Panc1 (cell line): ENCODE measurements around the gene HAGHL. TPM values are rescaled to one million over a fixed set of nuclear protein-coding genes. Genes with fewer than 3 reads are reported as not detected.

Experiments
- ATAC-seq: fragments of 200-7000 bp; cut with Tn5 transposase; 2 replicates; pipeline ENCODE4 v1.9.1; 2020; ENCODE audit warnings: mild to moderate bottlenecking, moderate library complexity
- BruUV-seq: library from RNA; stranded (reverse); fragments of 400-500 nt; replicated peaks from 2 replicates; lab custom pipeline; 2021; lab: Mats Ljungman, UMichigan
- CTCF ChIA-PET: fragments of 300-600 bp; sonication (Branson Sonifier 250); formaldehyde crosslinking; loops from one replicate; lab custom pipeline; 2022; ENCODE audit warnings: antibody characterized with exemption; lab: Charles Lee
- POLR2A ChIA-PET: fragments of 300-600 bp; sonication (Branson Sonifier 250); formaldehyde crosslinking; loops from one replicate; lab custom pipeline; 2022; ENCODE audit warnings: antibody characterized with exemption; lab: Charles Lee
- DNase-seq: peaks from one replicate; pipeline ENCODE4 v3.0.0-alpha.2; 2010; ENCODE audit warnings: low read depth, low spot score
- H3K27ac ChIP-seq: 2 replicates; pipeline ENCODE4 v1.5.1; 2011; ENCODE audit warnings: mild to moderate bottlenecking, low read length, inconsistent platforms
- H3K27me3 ChIP-seq: fragments of 200-500 bp; sonication (Bioruptor generic); 2 replicates; pipeline ENCODE4 v1.6.0; 2014; ENCODE audit warnings: low read length, inconsistent platforms; ENCODE audit not compliant: control insufficient read depth, insufficient read depth
- H3K36me3 ChIP-seq: fragments of 200-500 bp; sonication (Bioruptor generic); 2 replicates; pipeline ENCODE4 v1.5.1; 2014; ENCODE audit warnings: inconsistent platforms, mild to moderate bottlenecking, low read length, moderate library complexity; ENCODE audit not compliant: control insufficient read depth, insufficient read depth
- H3K4me1 ChIP-seq: 2 replicates; pipeline ENCODE4 v1.5.1; 2011; ENCODE audit warnings: inconsistent platforms, mild to moderate bottlenecking, low read length, moderate library complexity; ENCODE audit not compliant: control insufficient read depth, insufficient read depth
- H3K4me3 ChIP-seq, 2 experiments: 2 replicates each; pipeline ENCODE4 v1.5.1; 2011 to 2012; ENCODE audit warnings: low read depth in 2 of 2, low read length in 2 of 2, mild to moderate bottlenecking in 2 of 2, inconsistent platforms in 1 of 2, moderate library complexity in 1 of 2
- H3K9me3 ChIP-seq: fragments of 200-500 bp; sonication (Bioruptor generic); 2 replicates; pipeline ENCODE4 v1.5.1; 2014; ENCODE audit warnings: low read depth, mild to moderate bottlenecking, inconsistent platforms, low read length, moderate library complexity; ENCODE audit not compliant: control insufficient read depth, insufficient read depth
- POLR2AphosphoS5 ChIP-seq: IDR thresholded peaks from 2 replicates; pipeline ENCODE4 v1.6.1; 2012; ENCODE audit warnings: mild to moderate bottlenecking, low read depth, low read length, moderate library complexity
- SIN3A ChIP-seq: IDR thresholded peaks from 2 replicates; pipeline ENCODE4 v1.6.1; 2012; ENCODE audit warnings: low read depth, mild to moderate bottlenecking, low read length, moderate library complexity, borderline replicate concordance; ENCODE audit not compliant: insufficient read depth
- TCF7L2 ChIP-seq: IDR thresholded peaks from 2 replicates; pipeline ENCODE4 v1.6.1; 2011; ENCODE audit warnings: mild to moderate bottlenecking, low read depth, low read length, inconsistent platforms
- in situ Hi-C: cut with HindIII; loops from 2 replicates; pipeline ENCODE4 v1.10.0; 2016; ENCODE audit warnings: low sequenced_read_pairs, low pct_unique_long_range_greater_than_20kb
- intact Hi-C: fragments of 100-400 bp; cut with micrococcal nuclease; formaldehyde crosslinking; loops from one replicate; pipeline ENCODE4 v1.10.0; 2022; ENCODE audit not compliant: unreplicated experiment
- total RNA-seq: library from RNA; stranded (reverse); gene quantifications from one replicate; pipeline ENCODE4 v1.2.1, GENCODE V29; 2021; ENCODE audit not compliant: unreplicated experiment
- TF ChIP-seq, protein P1 (sequence below), 2 experiments: IDR thresholded peaks; 2 replicates each; pipeline ENCODE4 v1.6.1; 2011 to 2012; ENCODE audit warnings: low read depth in 2 of 2, control low read depth in 1 of 2, low read length in 1 of 2, mild to moderate bottlenecking in 1 of 2, moderate library complexity in 1 of 2; ENCODE audit not compliant: insufficient read depth in 1 of 2
- TF ChIP-seq, protein P2 (sequence below): fragments of 450-650 bp; IDR thresholded peaks from 2 replicates; pipeline ENCODE4 v1.5.1; 2017; ENCODE audit warnings: mild to moderate bottlenecking

HAGHL gene
- total RNA-seq, 1 experiment from 2014 or later, result 41.1 TPM

DNA sequence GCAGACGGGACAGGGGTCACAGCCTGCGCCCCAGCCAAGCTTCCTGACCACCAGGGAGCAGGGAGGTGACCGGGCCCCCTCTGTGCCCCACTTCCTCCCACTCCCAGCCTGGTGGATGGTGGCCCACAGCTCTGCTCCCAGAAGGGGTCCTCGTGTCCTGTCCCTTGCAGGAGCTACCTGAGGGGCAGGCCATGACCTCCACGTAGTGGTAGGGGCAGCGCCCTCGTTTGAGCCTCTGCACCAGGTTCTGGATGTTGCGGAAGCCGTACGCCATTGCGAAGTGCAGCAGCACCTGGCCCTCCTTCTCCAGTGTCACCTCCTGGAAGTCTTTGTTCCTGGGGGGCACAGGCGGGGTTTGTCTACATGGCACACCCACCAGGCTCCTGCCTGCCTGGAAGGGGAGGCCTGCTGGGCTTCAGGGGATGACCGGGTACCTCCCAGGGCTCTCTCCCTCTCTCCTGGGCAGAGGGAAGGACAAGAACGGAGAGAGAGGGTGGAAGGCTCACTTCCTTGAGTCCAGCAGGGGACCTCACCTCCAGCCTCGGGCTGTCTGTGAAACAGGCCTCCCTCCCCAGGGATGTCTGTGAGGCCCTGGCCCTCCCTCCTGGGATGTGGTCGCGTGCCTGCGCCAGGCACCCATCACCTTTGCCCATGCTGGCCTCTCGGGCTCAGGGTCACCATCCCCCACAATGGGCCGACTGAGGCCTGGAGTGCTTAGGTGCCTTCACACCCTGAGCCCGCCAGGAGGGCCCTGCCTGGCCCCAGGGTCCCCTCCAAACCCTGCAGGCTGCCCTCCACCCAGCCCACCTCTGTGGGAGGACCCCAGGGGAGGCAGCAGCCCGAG, 4.0 kb downstream of the HAGHL start:
- H3K4me1 ChIP-seq, result peaks cover 8% of the 10 kb centered on the region
- ATAC-seq (no peak), DNase-seq (no peak)
- H3K9me3 ChIP-seq, result no peaks in the 10 kb centered on the region
- POLR2A ChIA-PET, result no interaction called here
- in situ Hi-C loops (no loop called here), intact Hi-C loops (no loop called here)
- no peaks in the 10 kb centered on the region for H3K27me3 ChIP-seq
- no TSS peak for BruUV-seq
- H3K27ac ChIP-seq, result no peak overlapping the region
- no peak overlapping the region for H3K4me3 ChIP-seq
- CTCF ChIA-PET, result no interaction called here
- no peaks in the 10 kb centered on the region for H3K36me3 ChIP-seq
- no peak for TF ChIP-seq TCF7L2
- TF ChIP-seq, protein P1, sequence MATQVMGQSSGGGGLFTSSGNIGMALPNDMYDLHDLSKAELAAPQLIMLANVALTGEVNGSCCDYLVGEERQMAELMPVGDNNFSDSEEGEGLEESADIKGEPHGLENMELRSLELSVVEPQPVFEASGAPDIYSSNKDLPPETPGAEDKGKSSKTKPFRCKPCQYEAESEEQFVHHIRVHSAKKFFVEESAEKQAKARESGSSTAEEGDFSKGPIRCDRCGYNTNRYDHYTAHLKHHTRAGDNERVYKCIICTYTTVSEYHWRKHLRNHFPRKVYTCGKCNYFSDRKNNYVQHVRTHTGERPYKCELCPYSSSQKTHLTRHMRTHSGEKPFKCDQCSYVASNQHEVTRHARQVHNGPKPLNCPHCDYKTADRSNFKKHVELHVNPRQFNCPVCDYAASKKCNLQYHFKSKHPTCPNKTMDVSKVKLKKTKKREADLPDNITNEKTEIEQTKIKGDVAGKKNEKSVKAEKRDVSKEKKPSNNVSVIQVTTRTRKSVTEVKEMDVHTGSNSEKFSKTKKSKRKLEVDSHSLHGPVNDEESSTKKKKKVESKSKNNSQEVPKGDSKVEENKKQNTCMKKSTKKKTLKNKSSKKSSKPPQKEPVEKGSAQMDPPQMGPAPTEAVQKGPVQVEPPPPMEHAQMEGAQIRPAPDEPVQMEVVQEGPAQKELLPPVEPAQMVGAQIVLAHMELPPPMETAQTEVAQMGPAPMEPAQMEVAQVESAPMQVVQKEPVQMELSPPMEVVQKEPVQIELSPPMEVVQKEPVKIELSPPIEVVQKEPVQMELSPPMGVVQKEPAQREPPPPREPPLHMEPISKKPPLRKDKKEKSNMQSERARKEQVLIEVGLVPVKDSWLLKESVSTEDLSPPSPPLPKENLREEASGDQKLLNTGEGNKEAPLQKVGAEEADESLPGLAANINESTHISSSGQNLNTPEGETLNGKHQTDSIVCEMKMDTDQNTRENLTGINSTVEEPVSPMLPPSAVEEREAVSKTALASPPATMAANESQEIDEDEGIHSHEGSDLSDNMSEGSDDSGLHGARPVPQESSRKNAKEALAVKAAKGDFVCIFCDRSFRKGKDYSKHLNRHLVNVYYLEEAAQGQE (IDR thresholded peaks at IDR 0.05; ENCODE audit: insufficient read depth in 1 of 2, low read depth in 2 of 2, low read length in 1 of 2), result no peak
- TF ChIP-seq POLR2AphosphoS5, result no peak; the same call in 1 of the 2 replicates
- TF ChIP-seq, protein P2, sequence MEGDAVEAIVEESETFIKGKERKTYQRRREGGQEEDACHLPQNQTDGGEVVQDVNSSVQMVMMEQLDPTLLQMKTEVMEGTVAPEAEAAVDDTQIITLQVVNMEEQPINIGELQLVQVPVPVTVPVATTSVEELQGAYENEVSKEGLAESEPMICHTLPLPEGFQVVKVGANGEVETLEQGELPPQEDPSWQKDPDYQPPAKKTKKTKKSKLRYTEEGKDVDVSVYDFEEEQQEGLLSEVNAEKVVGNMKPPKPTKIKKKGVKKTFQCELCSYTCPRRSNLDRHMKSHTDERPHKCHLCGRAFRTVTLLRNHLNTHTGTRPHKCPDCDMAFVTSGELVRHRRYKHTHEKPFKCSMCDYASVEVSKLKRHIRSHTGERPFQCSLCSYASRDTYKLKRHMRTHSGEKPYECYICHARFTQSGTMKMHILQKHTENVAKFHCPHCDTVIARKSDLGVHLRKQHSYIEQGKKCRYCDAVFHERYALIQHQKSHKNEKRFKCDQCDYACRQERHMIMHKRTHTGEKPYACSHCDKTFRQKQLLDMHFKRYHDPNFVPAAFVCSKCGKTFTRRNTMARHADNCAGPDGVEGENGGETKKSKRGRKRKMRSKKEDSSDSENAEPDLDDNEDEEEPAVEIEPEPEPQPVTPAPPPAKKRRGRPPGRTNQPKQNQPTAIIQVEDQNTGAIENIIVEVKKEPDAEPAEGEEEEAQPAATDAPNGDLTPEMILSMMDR, result no peak
- no peak for TF ChIP-seq SIN3A

DNA sequence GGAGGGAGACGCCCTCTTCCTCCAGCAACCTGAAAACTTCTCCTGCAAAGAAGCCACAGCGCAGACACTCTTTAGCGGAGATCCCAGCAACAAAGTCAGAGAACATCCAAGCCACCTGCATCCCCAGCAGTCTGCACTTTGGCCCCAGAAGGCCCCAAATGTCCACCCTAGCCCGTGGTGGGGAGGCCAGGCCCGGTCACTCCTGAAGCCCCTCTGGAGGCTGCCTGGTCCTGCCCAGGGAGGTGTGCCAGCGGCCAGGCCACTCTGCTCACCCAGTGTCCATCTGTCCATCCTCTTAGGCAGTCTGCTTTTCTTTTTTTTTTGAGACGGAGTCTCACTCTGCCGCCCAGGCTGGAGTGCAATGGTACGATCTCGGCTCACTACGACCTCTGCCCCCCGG, 5.4 kb downstream of the HAGHL start:
- in situ Hi-C loops, result no loop called here
- DNase-seq, result no peak
- no peak for ATAC-seq
- TF ChIP-seq, protein P1 (IDR thresholded peaks at IDR 0.05; ENCODE audit: insufficient read depth in 1 of 2, low read depth in 2 of 2, low read length in 1 of 2), result no peak
- TF ChIP-seq, protein P2, result no peak
- TF ChIP-seq POLR2AphosphoS5, result no peak
- no peak for TF ChIP-seq SIN3A
- no peak for TF ChIP-seq TCF7L2
- peaks cover 2% of the 10 kb centered on the region for H3K36me3 ChIP-seq
- CTCF ChIA-PET, result interaction anchor here (0.5 to 1.3 kb wide), 4 partner anchors 20 to 449 kb away, joined by 3 to 8 read pairs (median 6); no protein-coding TSS in a partner anchor
- POLR2A ChIA-PET, result no interaction called here
- no peaks in the 10 kb centered on the region; the same call in 1 of the 2 replicates for H3K4me1 ChIP-seq
- H3K4me3 ChIP-seq, result no peak overlapping the region
- intact Hi-C loops, result no loop called here
- no peak overlapping the region for H3K27ac ChIP-seq
- H3K27me3 ChIP-seq, result no peaks in the 10 kb centered on the region
- H3K9me3 ChIP-seq, result no peaks in the 10 kb centered on the region
- no TSS peak for BruUV-seq
